Astrocyte (in vitro differentiated cells and primary cell): ENCODE data around the gene AKR1B15. TPM values are rescaled to one million over a fixed set of nuclear protein-coding genes. Genes with fewer than 3 reads are reported as not detected.
"Not testable (repeated sequence)": the region's sequence is repeated elsewhere in the genome, so short reads cannot be mapped to it uniquely, and the experiment has no call there.

Experiments
- DNase-seq: peaks from one replicate; pipeline ENCODE4 v3.0.0-alpha.2; 2010; ENCODE audit warnings: low read depth
- FAIRE-seq: peaks from 2 replicates; lab custom pipeline; 2011; peaks lifted over from hg19 to GRCh38; lab: Jason Lieb, UNC
- H2AFZ ChIP-seq: 2 replicates; pipeline ENCODE4 v1.6.0; 2012; ENCODE audit warnings: low read depth, low read length, inconsistent platforms
- H3K27ac ChIP-seq: 2 replicates; pipeline ENCODE4 v1.5.1; 2011; ENCODE audit warnings: low read depth, low read length, inconsistent platforms
- H3K27me3 ChIP-seq: 2 replicates; pipeline ENCODE4 v1.6.0; 2011; ENCODE audit warnings: low read length, inconsistent platforms; ENCODE audit not compliant: insufficient read depth
- H3K36me3 ChIP-seq: 2 replicates; pipeline ENCODE4 v1.5.1; 2011; ENCODE audit warnings: low read length, inconsistent platforms; ENCODE audit not compliant: insufficient read depth
- H3K4me1 ChIP-seq: 2 replicates; pipeline ENCODE4 v1.5.1; 2011; ENCODE audit warnings: low read length, inconsistent platforms; ENCODE audit not compliant: insufficient read depth
- H3K4me2 ChIP-seq: 2 replicates; pipeline ENCODE4 v1.6.0; 2012; ENCODE audit warnings: low read length, inconsistent platforms
- H3K4me3 ChIP-seq: 2 replicates; pipeline ENCODE4 v1.5.1; 2011; ENCODE audit warnings: low read depth, mild to moderate bottlenecking, low read length, inconsistent platforms; ENCODE audit not compliant: insufficient read depth
- H3K79me2 ChIP-seq: 2 replicates; pipeline ENCODE4 v1.6.0; 2012; ENCODE audit warnings: mild to moderate bottlenecking, low read length, inconsistent platforms; ENCODE audit not compliant: insufficient read depth
- H3K9ac ChIP-seq: 2 replicates; pipeline ENCODE4 v1.6.0; 2012; ENCODE audit warnings: mild to moderate bottlenecking, low read length, inconsistent platforms
- H3K9me3 ChIP-seq: 2 replicates; pipeline ENCODE4 v1.5.1; 2012; ENCODE audit warnings: low read depth, mild to moderate bottlenecking, low read length, inconsistent platforms; ENCODE audit not compliant: insufficient read depth
- H4K20me1 ChIP-seq: 2 replicates; pipeline ENCODE4 v1.6.0; 2012; ENCODE audit warnings: low read length, inconsistent platforms; ENCODE audit not compliant: insufficient read depth
- H3K27ac Mint-ChIP-seq: one replicate; pipeline ENCODE4 v1.8.0; 2021; ENCODE audit warnings: mild to moderate bottlenecking, mixed read lengths; ENCODE audit not compliant: unreplicated experiment
- H3K27me3 Mint-ChIP-seq: one replicate; pipeline ENCODE4 v1.8.0; 2021; ENCODE audit warnings: low read depth, mixed read lengths; ENCODE audit not compliant: unreplicated experiment
- H3K36me3 Mint-ChIP-seq: one replicate; pipeline ENCODE4 v1.8.0; 2021; ENCODE audit warnings: low read depth, mixed read lengths; ENCODE audit not compliant: unreplicated experiment
- H3K4me1 Mint-ChIP-seq: one replicate; pipeline ENCODE4 v1.8.0; 2021; ENCODE audit warnings: low read depth, mixed read lengths; ENCODE audit not compliant: unreplicated experiment
- H3K4me3 Mint-ChIP-seq: one replicate; pipeline ENCODE4 v1.8.0; 2021; ENCODE audit warnings: mild to moderate bottlenecking, moderate library complexity, mixed read lengths; ENCODE audit not compliant: unreplicated experiment
- H3K9me3 Mint-ChIP-seq: one replicate; pipeline ENCODE4 v1.8.0; 2021; ENCODE audit warnings: mild to moderate bottlenecking, mixed read lengths; ENCODE audit not compliant: unreplicated experiment
- CTCF ChIP-seq: IDR thresholded peaks from 2 replicates; pipeline ENCODE4 v1.5.1; 2011; ENCODE audit warnings: low read depth, mild to moderate bottlenecking, inconsistent platforms, low read length, moderate library complexity; ENCODE audit not compliant: insufficient read depth
- EZH2 ChIP-seq: IDR thresholded peaks from 2 replicates; pipeline ENCODE4 v1.6.1; 2012; ENCODE audit warnings: mild to moderate bottlenecking, low read length, inconsistent platforms; ENCODE audit not compliant: insufficient read depth
- total RNA-seq: library from RNA; stranded (reverse); gene quantifications from 2 replicates; pipeline ENCODE4 v1.2.1, GENCODE V29; 2021

AKR1B15 gene
- total RNA-seq, 1 donor from 2014 or later: not detected

GRCh38 chr7:134537273-134537781 is 11.6 kb upstream of the AKR1B15 start:
- H3K9me3 Mint-ChIP-seq, H3K36me3 Mint-ChIP-seq, H3K27ac Mint-ChIP-seq, DNase-seq, H3K27me3 ChIP-seq, H3K36me3 ChIP-seq, H3K4me3 ChIP-seq, H3K4me2 ChIP-seq, H3K4me1 ChIP-seq, H3K9ac ChIP-seq, H4K20me1 ChIP-seq, H3K4me1 Mint-ChIP-seq, H3K9me3 ChIP-seq, FAIRE-seq, H2AFZ ChIP-seq, H3K4me3 Mint-ChIP-seq, H3K27ac ChIP-seq, H3K79me2 ChIP-seq: not testable (repeated sequence)
- peaks cover 20% of the 10 kb centered on the region for H3K27me3 Mint-ChIP-seq

DNA sequence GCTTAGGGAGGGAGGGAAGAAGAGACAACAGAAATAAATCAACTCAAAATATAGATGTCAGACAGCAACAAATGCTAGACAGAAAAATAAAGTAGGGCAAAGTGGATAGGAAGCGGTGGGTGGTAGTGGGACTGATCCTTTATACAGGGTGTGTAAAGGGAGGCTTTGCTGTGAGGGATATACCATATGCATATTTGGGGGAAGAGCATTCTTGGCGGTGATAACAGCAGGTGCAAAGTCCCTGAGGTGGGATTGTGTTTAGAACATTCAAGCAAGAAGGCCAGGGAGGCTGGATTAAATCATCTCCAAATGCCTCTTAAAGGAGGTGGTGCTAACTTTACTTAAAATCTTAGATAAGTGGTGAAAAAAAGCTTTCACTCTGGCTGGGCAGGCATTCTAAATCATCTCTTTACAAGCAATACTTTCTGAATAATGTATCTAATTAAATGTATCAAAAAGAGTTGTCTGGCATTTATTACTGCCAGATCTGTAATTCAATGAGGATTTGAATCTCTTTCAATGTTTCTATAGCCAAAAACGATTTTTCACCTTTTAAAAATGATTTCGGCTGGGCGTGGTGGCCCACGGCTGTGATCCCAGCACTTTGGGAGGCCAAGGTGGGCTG is 9.4 kb upstream of the AKR1B15 start:
- H3K4me3 ChIP-seq: no peak overlapping the region
- DNase-seq: no peak
- no peak overlapping the region for H3K9ac ChIP-seq
- no peak overlapping the region for H3K27ac Mint-ChIP-seq
- no peak for FAIRE-seq
- H2AFZ ChIP-seq: no peak overlapping the region
- peaks cover 9% of the 10 kb centered on the region for H3K27me3 ChIP-seq
- H3K4me1 ChIP-seq: no peaks in the 10 kb centered on the region
- no peak overlapping the region for H3K27ac ChIP-seq
- no peak for TF ChIP-seq CTCF
- no peak for TF ChIP-seq EZH2
- H3K4me2 ChIP-seq: no peak overlapping the region
- no peaks in the 10 kb centered on the region for H3K9me3 Mint-ChIP-seq
- no peaks in the 10 kb centered on the region for H3K4me1 Mint-ChIP-seq
- H3K36me3 ChIP-seq: no peaks in the 10 kb centered on the region
- no peaks in the 10 kb centered on the region for H3K79me2 ChIP-seq
- peaks cover 27% of the 10 kb centered on the region for H3K27me3 Mint-ChIP-seq
- H3K36me3 Mint-ChIP-seq: no peaks in the 10 kb centered on the region
- H3K9me3 ChIP-seq: no peaks in the 10 kb centered on the region
- H3K4me3 Mint-ChIP-seq: no peak overlapping the region
- no peaks in the 10 kb centered on the region for H4K20me1 ChIP-seq

DNA sequence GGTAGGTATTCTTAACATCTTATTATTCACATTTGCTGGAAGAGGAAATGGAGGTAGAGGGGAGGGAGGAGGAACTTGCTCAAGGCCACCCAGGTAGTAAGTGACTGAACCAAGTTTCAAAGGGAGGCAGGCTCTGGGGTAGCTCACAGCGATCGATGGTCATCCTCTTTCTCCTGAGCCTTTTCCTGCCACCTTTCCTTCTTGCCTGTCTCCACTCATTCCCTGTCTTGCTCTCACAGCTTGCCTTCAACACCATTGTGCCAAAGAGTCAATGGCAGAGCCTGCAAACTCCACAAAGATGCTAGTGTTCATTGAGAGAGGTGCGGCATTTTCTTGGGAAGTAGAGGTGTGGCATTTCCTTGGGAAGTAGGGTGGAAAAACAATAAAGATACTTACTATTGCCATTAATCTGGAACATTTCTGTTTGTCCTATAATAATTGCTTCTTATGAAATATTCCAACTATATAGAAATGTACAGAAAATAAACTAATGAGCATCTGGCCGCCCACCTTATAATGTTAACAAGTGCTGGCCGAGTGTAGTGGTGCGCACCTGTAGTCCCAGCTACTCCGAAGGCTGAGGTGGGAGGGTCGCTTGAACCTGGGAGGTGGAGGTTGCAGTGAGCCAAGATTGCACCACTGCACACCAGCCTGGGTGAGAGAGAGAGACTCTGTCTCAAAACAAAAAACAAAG is 7.3 kb upstream of the AKR1B15 start:
- not testable (repeated sequence) for H3K36me3 Mint-ChIP-seq, H3K4me2 ChIP-seq, H3K27ac ChIP-seq, H3K4me3 Mint-ChIP-seq, H4K20me1 ChIP-seq, H3K4me1 Mint-ChIP-seq, H3K4me1 ChIP-seq, FAIRE-seq, DNase-seq, H3K36me3 ChIP-seq, H3K4me3 ChIP-seq, H3K9ac ChIP-seq, H3K27me3 ChIP-seq, H3K9me3 Mint-ChIP-seq, H3K79me2 ChIP-seq, H3K27ac Mint-ChIP-seq, H2AFZ ChIP-seq, H3K9me3 ChIP-seq
- peaks cover 25% of the 10 kb centered on the region for H3K27me3 Mint-ChIP-seq
